ENCODE results near the gene CXCR5. TPM values are rescaled to one million over a fixed set of nuclear protein-coding genes. Genes with fewer than 3 reads are reported as not detected.

CXCR5 gene
- polyA plus RNA-seq, 1 donor (not counting 4 experiments of a cell fraction or from before 2014, with no cell fraction given): not detected

GRCh38 chr11:118843565-118843964 lies 40.1 kb upstream of the CXCR5 start:
- H3K27ac ChIP-seq (ENCODE audit: control insufficient read depth, insufficient read depth, low read length): no peak overlapping the region
- TF ChIP-seq EZH2 (IDR thresholded peaks at IDR 0.05; ENCODE audit: low read length) (no peak), CTCF (optimal IDR thresholded peaks at IDR 0.05 in 1 of 3, IDR thresholded peaks at IDR 0.05 in 1 of 3, conservative IDR thresholded peaks at IDR 0.05 in 1 of 3; ENCODE audit: extremely low read depth in 1 of 3, insufficient read depth in 2 of 3, low read length in 3 of 3) (no peak)
- DNase-seq (ENCODE audit: low read depth, low spot score) (no peak), FAIRE-seq (no peak)
- H3K4me1 ChIP-seq (ENCODE audit: control insufficient read depth, extremely low read depth, insufficient read depth, low read length): peaks cover 11% of the 10 kb centered on the region
- H3K36me3 ChIP-seq (ENCODE audit: control insufficient read depth in 2 of 2, extremely low read depth in 1 of 2, insufficient read depth in 2 of 2, low read length in 2 of 2): no peaks in the 10 kb centered on the region
- H4K20me1 ChIP-seq (ENCODE audit: control insufficient read depth, extremely low read depth, insufficient read depth, low read length): no peaks in the 10 kb centered on the region
- no peak overlapping the region for H3K4me3 ChIP-seq (ENCODE audit: control insufficient read depth in 2 of 3, extremely low read depth in 1 of 3, insufficient read depth in 2 of 3, low read depth in 1 of 3, low read length in 3 of 3)
- H3K9ac ChIP-seq (ENCODE audit: control insufficient read depth, extremely low read depth, insufficient read depth, low read length): no peak overlapping the region
- no peaks in the 10 kb centered on the region for H3K79me2 ChIP-seq (ENCODE audit: control insufficient read depth, insufficient read depth, low read length)
- no peaks in the 10 kb centered on the region for H3K9me1 ChIP-seq (ENCODE audit: control insufficient read depth, extremely low read depth, insufficient read depth, low read length)
- H3K27me3 ChIP-seq (ENCODE audit: control insufficient read depth, extremely low read depth, insufficient read depth, low read length): no peaks in the 10 kb centered on the region
- no peak overlapping the region for H3K4me2 ChIP-seq (ENCODE audit: control insufficient read depth, extremely low read depth, insufficient read depth, low read depth, low read length)
- no peaks in the 10 kb centered on the region for H3K9me3 ChIP-seq (ENCODE audit: control insufficient read depth, low read depth, low read length)
- dilution Hi-C loops (cut with MboI; ENCODE audit: extremely low pct_ligation_motif_present, low sequenced_read_pairs): no loop called here
- no peak overlapping the region for H2AFZ ChIP-seq (ENCODE audit: control insufficient read depth, low read length)

- no peaks in the 10 kb centered on the region for H3K27me3 ChIP-seq (ENCODE audit: control insufficient read depth, extremely low read depth, insufficient read depth, low read length)
- peak overlapping the region; percentile 44 for H3K27ac ChIP-seq (ENCODE audit: control insufficient read depth, insufficient read depth, low read length)
- TF ChIP-seq CTCF (optimal IDR thresholded peaks at IDR 0.05 in 1 of 3, IDR thresholded peaks at IDR 0.05 in 1 of 3, conservative IDR thresholded peaks at IDR 0.05 in 1 of 3; ENCODE audit: extremely low read depth in 1 of 3, insufficient read depth in 2 of 3, low read length in 3 of 3) (no peak), EZH2 (IDR thresholded peaks at IDR 0.05; ENCODE audit: low read length) (no peak)
- H3K9me3 ChIP-seq (ENCODE audit: control insufficient read depth, low read depth, low read length): no peaks in the 10 kb centered on the region
- peak; percentile 44 for DNase-seq (ENCODE audit: low read depth, low spot score)
- no peaks in the 10 kb centered on the region for H3K79me2 ChIP-seq (ENCODE audit: control insufficient read depth, insufficient read depth, low read length)
- H2AFZ ChIP-seq (ENCODE audit: control insufficient read depth, low read length): no peak overlapping the region
- no peak overlapping the region for H3K9ac ChIP-seq (ENCODE audit: control insufficient read depth, extremely low read depth, insufficient read depth, low read length)
- dilution Hi-C loops (cut with MboI; ENCODE audit: extremely low pct_ligation_motif_present, low sequenced_read_pairs): no loop called here
- H3K4me2 ChIP-seq (ENCODE audit: control insufficient read depth, extremely low read depth, insufficient read depth, low read depth, low read length): peak overlapping the region; percentile 68
- H3K4me1 ChIP-seq (ENCODE audit: control insufficient read depth, extremely low read depth, insufficient read depth, low read length): peaks cover 11% of the 10 kb centered on the region
- no peaks in the 10 kb centered on the region for H3K36me3 ChIP-seq (ENCODE audit: control insufficient read depth in 2 of 2, extremely low read depth in 1 of 2, insufficient read depth in 2 of 2, low read length in 2 of 2)
- peak; percentile 23 for FAIRE-seq
- H3K4me3 ChIP-seq (ENCODE audit: control insufficient read depth in 2 of 3, extremely low read depth in 1 of 3, insufficient read depth in 2 of 3, low read depth in 1 of 3, low read length in 3 of 3): no peak overlapping the region
- H4K20me1 ChIP-seq (ENCODE audit: control insufficient read depth, extremely low read depth, insufficient read depth, low read length): no peaks in the 10 kb centered on the region
- H3K9me1 ChIP-seq (ENCODE audit: control insufficient read depth, extremely low read depth, insufficient read depth, low read length): no peaks in the 10 kb centered on the region
Measured at GRCh38 chr11:118845369-118845768, 38.3 kb upstream of the CXCR5 start.

Measured in keratinocyte (primary cell).